Measurements from ENCODE around the gene SLC22A16.

The SLC22A16 gene

DNA sequence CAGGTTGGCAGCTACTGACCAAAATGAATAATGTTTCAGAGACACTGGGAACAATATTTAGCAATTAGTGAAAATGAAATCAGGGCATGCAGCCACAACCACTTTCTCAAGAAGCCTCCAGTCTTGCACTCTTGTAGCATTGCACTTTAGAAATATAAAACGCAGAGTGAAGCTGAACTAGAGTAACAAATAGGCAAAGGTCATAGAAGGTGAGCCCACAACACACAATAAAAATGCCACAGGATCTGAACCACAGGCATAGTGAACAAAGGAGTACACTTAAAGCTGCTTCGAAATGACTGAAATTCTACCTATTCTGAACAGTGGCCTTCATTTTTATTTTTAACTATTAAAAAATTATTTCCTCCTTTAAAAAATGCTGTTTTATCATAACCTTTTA, 86.0 kb downstream of the SLC22A16 start:
- TF ChIP-seq, protein P1, sequence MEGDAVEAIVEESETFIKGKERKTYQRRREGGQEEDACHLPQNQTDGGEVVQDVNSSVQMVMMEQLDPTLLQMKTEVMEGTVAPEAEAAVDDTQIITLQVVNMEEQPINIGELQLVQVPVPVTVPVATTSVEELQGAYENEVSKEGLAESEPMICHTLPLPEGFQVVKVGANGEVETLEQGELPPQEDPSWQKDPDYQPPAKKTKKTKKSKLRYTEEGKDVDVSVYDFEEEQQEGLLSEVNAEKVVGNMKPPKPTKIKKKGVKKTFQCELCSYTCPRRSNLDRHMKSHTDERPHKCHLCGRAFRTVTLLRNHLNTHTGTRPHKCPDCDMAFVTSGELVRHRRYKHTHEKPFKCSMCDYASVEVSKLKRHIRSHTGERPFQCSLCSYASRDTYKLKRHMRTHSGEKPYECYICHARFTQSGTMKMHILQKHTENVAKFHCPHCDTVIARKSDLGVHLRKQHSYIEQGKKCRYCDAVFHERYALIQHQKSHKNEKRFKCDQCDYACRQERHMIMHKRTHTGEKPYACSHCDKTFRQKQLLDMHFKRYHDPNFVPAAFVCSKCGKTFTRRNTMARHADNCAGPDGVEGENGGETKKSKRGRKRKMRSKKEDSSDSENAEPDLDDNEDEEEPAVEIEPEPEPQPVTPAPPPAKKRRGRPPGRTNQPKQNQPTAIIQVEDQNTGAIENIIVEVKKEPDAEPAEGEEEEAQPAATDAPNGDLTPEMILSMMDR (IDR thresholded peaks at IDR 0.05; ENCODE audit: extremely low read depth, missing control alignments): no peak
- no peak for DNase-seq (ENCODE audit: low spot score)

DNA sequence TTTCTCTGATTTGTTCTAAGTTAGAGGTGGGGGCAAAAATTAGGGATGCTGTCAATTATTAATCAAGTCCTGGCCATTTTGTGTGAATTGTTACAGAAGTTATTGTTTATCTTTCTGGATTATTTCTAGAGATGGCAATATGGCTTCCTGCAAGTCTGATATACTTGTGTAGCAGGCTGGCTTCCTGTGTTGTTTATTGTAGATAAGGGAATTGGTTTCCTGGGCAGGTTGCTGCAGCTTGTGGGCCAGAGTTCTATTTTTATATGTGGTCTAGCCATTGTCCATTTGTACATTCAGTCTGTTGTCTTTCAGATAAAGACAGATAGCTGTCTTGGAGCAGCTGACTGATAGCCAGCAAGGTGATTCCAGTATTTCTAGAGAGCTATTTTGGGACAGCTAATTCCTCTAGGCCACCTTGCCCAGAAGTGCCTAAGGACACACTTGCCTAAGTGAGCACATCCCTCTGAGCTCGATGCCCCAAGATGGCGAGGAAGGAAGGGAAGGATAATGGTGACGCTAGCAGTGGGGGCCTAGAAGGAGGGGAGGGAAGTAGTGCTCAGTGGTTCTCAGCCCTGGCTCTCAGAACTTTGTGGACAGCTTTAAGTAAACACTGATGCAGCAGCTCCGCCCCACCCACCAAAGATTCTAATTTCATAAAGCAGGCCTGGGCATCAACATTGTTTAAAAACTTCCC, 86.6 kb downstream of the SLC22A16 start:
- DNase-seq (ENCODE audit: low spot score): no peak
- TF ChIP-seq, protein P1 (IDR thresholded peaks at IDR 0.05; ENCODE audit: extremely low read depth, missing control alignments): no peak

DNA sequence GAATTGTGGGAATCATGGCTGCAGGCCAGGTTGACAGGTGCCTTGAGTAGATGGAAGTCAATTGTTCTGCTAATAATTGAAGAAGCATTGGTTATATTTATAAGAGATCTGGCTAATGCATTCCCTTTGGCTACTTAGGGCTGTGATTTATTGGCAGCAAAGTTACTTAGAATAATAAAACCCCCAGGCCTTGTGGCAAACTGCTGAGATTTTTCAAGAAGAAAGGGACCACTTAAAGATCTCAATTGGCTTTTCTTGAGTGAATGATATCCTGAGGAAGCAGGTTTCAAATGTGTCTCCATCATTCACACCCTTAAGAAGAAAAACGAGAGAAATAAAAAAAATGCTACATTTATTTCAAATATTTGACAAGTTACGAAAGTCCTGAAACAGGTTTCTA, 88.4 kb downstream of the SLC22A16 start:
- no peak for DNase-seq (ENCODE audit: low spot score)
- TF ChIP-seq, protein P1 (IDR thresholded peaks at IDR 0.05; ENCODE audit: extremely low read depth, missing control alignments): no peak

DNA sequence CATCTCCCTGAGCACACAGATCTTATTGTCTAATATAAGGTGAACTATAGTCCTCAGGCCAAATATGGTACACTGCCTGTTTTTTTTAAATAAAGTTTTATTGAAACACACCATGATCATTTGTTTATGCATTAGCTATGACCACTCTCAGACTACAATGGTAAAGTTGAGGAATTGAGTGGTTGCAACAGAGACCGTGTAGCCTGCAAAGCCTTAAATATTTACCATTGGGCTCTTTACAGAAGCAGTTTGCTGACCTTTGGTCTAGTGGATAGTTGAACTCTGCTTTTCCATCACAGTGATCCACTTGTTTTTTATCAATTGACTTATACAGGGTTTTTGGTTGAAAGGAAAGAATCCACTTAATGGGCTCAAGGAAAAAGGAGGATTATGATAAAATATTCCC, 91.0 kb downstream of the SLC22A16 start:
- no peak for DNase-seq (ENCODE audit: low spot score)
- TF ChIP-seq, protein P1 (IDR thresholded peaks at IDR 0.05; ENCODE audit: extremely low read depth, missing control alignments): no peak

DNA sequence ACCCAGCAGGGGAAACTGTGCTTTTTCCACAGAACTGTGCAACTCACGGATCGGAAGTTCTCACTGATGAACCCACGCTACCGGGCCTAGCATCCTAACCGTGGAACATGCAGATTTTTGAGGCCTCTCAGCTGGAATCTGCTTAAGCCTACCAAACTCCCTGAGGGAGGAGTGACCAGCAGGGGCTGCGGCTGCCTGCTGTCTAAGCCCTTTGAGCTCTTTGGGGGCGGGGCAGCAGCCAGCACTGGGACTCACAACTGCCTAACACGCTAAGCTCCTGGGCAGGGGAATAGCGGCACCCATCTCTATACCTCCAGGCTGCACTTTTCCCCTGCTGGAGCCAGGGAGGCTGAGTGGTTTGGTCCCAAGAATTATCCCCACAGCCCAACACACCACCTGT, 97.9 kb downstream of the SLC22A16 start:
- DNase-seq (ENCODE audit: low spot score): no peak

More for the DNA sequence above, 97.9 kb downstream of the SLC22A16 start:
- TF ChIP-seq, protein P1 (IDR thresholded peaks at IDR 0.05; ENCODE audit: extremely low read depth, missing control alignments): no peak

Measured in GM20000 (cell line).